H1 (cell line): ENCODE measurements around the gene ITPR1. TPM values are rescaled to one million over a fixed set of nuclear protein-coding genes. Genes with fewer than 3 reads are reported as not detected.

Experiments used
- CTCF ChIA-PET: fragments of 300-600 bp; sonication (Branson Sonifier 250); formaldehyde crosslinking; loops from one replicate; lab custom pipeline; 2021; ENCODE audit not compliant: partially characterized antibody; lab: Charles Lee
- POLR2A ChIA-PET: fragments of 300-600 bp; sonication (Branson Sonifier 250); formaldehyde crosslinking; loops from one replicate; lab custom pipeline; 2021; ENCODE audit warnings: inconsistent platforms; ENCODE audit not compliant: partially characterized antibody; lab: Charles Lee
- DNase-seq, 2 experiments: peaks; one replicate each; pipeline versions ENCODE4 v3.0.0 to v3.0.0-alpha.2; 2010 to 2022; ENCODE audit warnings: low spot score in 2 of 2, low read depth in 1 of 2, mixed read lengths in 1 of 2
- FAIRE-seq: peaks from 2 replicates; lab custom pipeline; 2011; peaks lifted over from hg19 to GRCh38; lab: Jason Lieb, UNC
- H2AFZ ChIP-seq: 2 replicates; pipeline ENCODE4 v1.8.1; 2012; ENCODE audit warnings: low read length, inconsistent platforms
- H2AK5ac ChIP-seq: 2 replicates; pipeline ENCODE4 v1.6.1; 2013; ENCODE audit warnings: low read depth, low read length
- H2BK120ac ChIP-seq: replicated peaks from 2 replicates; pipeline ENCODE3; 2013; ENCODE audit warnings: low read depth, low read length, inconsistent platforms
- H2BK12ac ChIP-seq: 2 replicates; pipeline ENCODE4 v1.6.1; 2013; ENCODE audit warnings: low read depth, low read length
- H2BK15ac ChIP-seq: 2 replicates; pipeline ENCODE4 v1.6.1; 2013; ENCODE audit warnings: low read length
- H2BK20ac ChIP-seq: 2 replicates; pipeline ENCODE4 v1.6.1; 2013; ENCODE audit warnings: low read length
- H2BK5ac ChIP-seq: 2 replicates; pipeline ENCODE4 v1.6.1; 2013; ENCODE audit warnings: low read depth, low read length
- H3K14ac ChIP-seq: 2 replicates; pipeline ENCODE4 v1.6.1; 2013; ENCODE audit warnings: inconsistent platforms; ENCODE audit not compliant: insufficient read length
- H3K18ac ChIP-seq: 2 replicates; pipeline ENCODE4 v1.6.1; 2013; ENCODE audit warnings: low read length; ENCODE audit errors: extremely low read depth
- H3K23ac ChIP-seq: 2 replicates; pipeline ENCODE4 v1.6.1; 2013; ENCODE audit warnings: inconsistent platforms; ENCODE audit not compliant: insufficient read length
- H3K23me2 ChIP-seq: 2 replicates; pipeline ENCODE4 v1.6.1; 2013; ENCODE audit warnings: low read depth, low read length
- H3K27ac ChIP-seq: 2 replicates; pipeline ENCODE4 v1.6.1; 2011; ENCODE audit warnings: low read depth, low read length, inconsistent platforms
- H3K27me3 ChIP-seq, 4 experiments: replicated peaks in 1 of 4; 1 replicate in 1 of 4; 2 replicates in 3 of 4; pipeline versions ENCODE4 v1.6.1 to v1.8.1; 2011 to 2013; ENCODE audit warnings: low read length in 3 of 4, mild to moderate bottlenecking in 3 of 4, inconsistent platforms in 2 of 4, mixed read lengths in 2 of 4, moderate library complexity in 1 of 4; ENCODE audit not compliant: control insufficient read depth in 3 of 4, insufficient read depth in 3 of 4; ENCODE audit errors: extremely low read depth in 1 of 4
- H3K36me3 ChIP-seq, 4 experiments: 2 replicates each; pipeline versions ENCODE4 v1.6.1 to v1.8.1; 2011 to 2013; ENCODE audit warnings: mild to moderate bottlenecking in 4 of 4, low read length in 3 of 4, moderate library complexity in 2 of 4, control low read depth in 1 of 4, inconsistent platforms in 1 of 4; ENCODE audit not compliant: insufficient read depth in 4 of 4, control insufficient read depth in 2 of 4
- H3K4ac ChIP-seq: replicated peaks from 2 replicates; pipeline ENCODE3; 2013; ENCODE audit warnings: low read length, low read depth, mixed read lengths, inconsistent platforms; ENCODE audit not compliant: insufficient read length
- H3K4me1 ChIP-seq, 4 experiments: replicated peaks in 1 of 4; 1 replicate in 1 of 4; 2 replicates in 3 of 4; pipeline versions ENCODE4 v1.6.1 to v1.8.1; 2011 to 2013; ENCODE audit warnings: low read length in 3 of 4, inconsistent platforms in 2 of 4, mixed read lengths in 1 of 4; ENCODE audit not compliant: insufficient read depth in 4 of 4, control insufficient read depth in 3 of 4
- H3K4me2 ChIP-seq, 2 experiments: 2 replicates each; pipeline versions ENCODE4 v1.6.1 to v1.8.1; 2011 to 2013; ENCODE audit warnings: low read depth in 2 of 2, low read length in 2 of 2, control low read depth in 1 of 2, inconsistent platforms in 1 of 2, mild to moderate bottlenecking in 1 of 2; ENCODE audit not compliant: insufficient read depth in 1 of 2
- H3K4me3 ChIP-seq, 4 experiments: fragments of 200-600, 300-600 bp in 1 of 4; sonication (generic), shearing (Covaris generic), sonication (Bioruptor Twin) in 1 of 4; 2 replicates each; pipeline versions ENCODE4 v1.5.1 to v1.8.1; 2011 to 2016; ENCODE audit warnings: low read length in 4 of 4, low read depth in 3 of 4, control low read depth in 2 of 4, inconsistent platforms in 2 of 4, mild to moderate bottlenecking in 2 of 4, mixed read lengths in 1 of 4, moderate library complexity in 1 of 4; ENCODE audit not compliant: insufficient read depth in 2 of 4; ENCODE audit errors: extremely low read depth in 1 of 4
- H3K56ac ChIP-seq: replicated peaks from 2 replicates; pipeline ENCODE3; 2013; ENCODE audit warnings: low read depth, mild to moderate bottlenecking, mixed read lengths, low read length, inconsistent platforms; ENCODE audit not compliant: insufficient read length
- H3K79me1 ChIP-seq: 2 replicates; pipeline ENCODE4 v1.6.1; 2013; ENCODE audit warnings: low read depth, low read length, control low read depth
- H3K79me2 ChIP-seq, 2 experiments: 2 replicates each; pipeline versions ENCODE4 v1.6.1 to v1.8.1; 2012 to 2013; ENCODE audit warnings: low read length in 2 of 2, mild to moderate bottlenecking in 2 of 2, inconsistent platforms in 1 of 2; ENCODE audit not compliant: insufficient read depth in 2 of 2, control insufficient read depth in 1 of 2
- H3K9ac ChIP-seq, 4 experiments: replicated peaks in 1 of 4; 1 replicate in 1 of 4; 2 replicates in 3 of 4; pipeline versions ENCODE4 v1.6.1 to v1.8.1; 2011 to 2013; ENCODE audit warnings: low read depth in 3 of 4, low read length in 3 of 4, control low read depth in 2 of 4, mild to moderate bottlenecking in 2 of 4, moderate library complexity in 2 of 4, inconsistent platforms in 1 of 4; ENCODE audit errors: extremely low read depth in 1 of 4
- H3K9me3 ChIP-seq, 2 experiments: 2 replicates each; pipeline versions ENCODE4 v1.6.1 to v1.8.1; 2012 to 2013; ENCODE audit warnings: mild to moderate bottlenecking in 2 of 2, moderate library complexity in 2 of 2, control low read depth in 1 of 2, inconsistent platforms in 1 of 2, low read depth in 1 of 2, low read length in 1 of 2, mixed read lengths in 1 of 2; ENCODE audit not compliant: insufficient read depth in 2 of 2
- H4K20me1 ChIP-seq, 2 experiments: replicated peaks in 1 of 2; 2 replicates each; pipeline versions ENCODE3 to v1.8.1; 2011 to 2013; ENCODE audit warnings: inconsistent platforms in 2 of 2, low read length in 2 of 2, mild to moderate bottlenecking in 1 of 2; ENCODE audit not compliant: insufficient read depth in 2 of 2, control insufficient read depth in 1 of 2
- H4K5ac ChIP-seq: 2 replicates; pipeline ENCODE4 v1.6.1; 2013; ENCODE audit warnings: low read length, low read depth, mixed read lengths, inconsistent platforms; ENCODE audit not compliant: insufficient read length
- H4K8ac ChIP-seq: 2 replicates; pipeline ENCODE4 v1.8.0; 2013; ENCODE audit warnings: mild to moderate bottlenecking, moderate library complexity, low read length, inconsistent platforms; ENCODE audit not compliant: insufficient read depth; ENCODE audit errors: extremely low read depth
- H4K91ac ChIP-seq: replicated peaks from 2 replicates; pipeline ENCODE3; 2013; ENCODE audit warnings: low read length, mixed read lengths, inconsistent platforms; ENCODE audit not compliant: insufficient read length
- RAD21 ChIP-seq, 2 experiments: IDR thresholded peaks in 1 of 2; conservative IDR thresholded peaks in 1 of 2; 2 replicates each; pipeline ENCODE4 v1.6.1; 2011; ENCODE audit warnings: low read depth in 2 of 2, low read length in 2 of 2, improper control_type of control experiment in 1 of 2, inconsistent platforms in 1 of 2, mild to moderate bottlenecking in 1 of 2, moderate library complexity in 1 of 2
- WGBS, 2 experiments: shearing (Covaris generic) in 1 of 2; methylation state at CpG; one replicate each; pipeline versions ENCODE4 v1.1.6 to v1.1.7; 2013 to 2015; ENCODE audit warnings: low lambda C conversion rate in 2 of 2, mixed read lengths in 2 of 2, inconsistent platforms in 1 of 2, low coverage in 1 of 2, missing lambda C conversion rate in 1 of 2; ENCODE audit not compliant: insufficient replicate concordance in 2 of 2, insufficient coverage in 1 of 2, insufficient read length in 1 of 2; ENCODE audit errors: extremely low coverage in 1 of 2, missing lambda C conversion rate in 1 of 2; 5-methylcytosine and 5-hydroxymethylcytosine counted together
- polyA plus RNA-seq, 7 experiments: library from polyadenylated mRNA; depleted of rRNA in 3 of 7; stranded (reverse) in 5 of 7; unstranded in 2 of 7; fragments of >200 nt in 5 of 7; fragments of 200-250 nt in 2 of 7; gene quantifications; 1 replicate in 5 of 7; 2 replicates in 1 of 7; 4 replicates in 1 of 7; pipeline versions ENCODE4 v1.2.1 to v1.2.3, GENCODE V29; 2011 to 2013; ENCODE audit warnings: missing spikeins in 2 of 7, mixed read lengths in 2 of 7
- total RNA-seq: library from RNA; stranded (reverse); fragmentation: NEBNext Ultra II Directional; extraction: Animal tissue kit (Norgen Biotek cat#: 25700); gene quantifications from 2 replicates; pipeline ENCODE4 v1.2.1, GENCODE V29; 2021
- TF ChIP-seq, protein P1 (sequence below), 3 experiments: IDR thresholded peaks; 1 replicate in 2 of 3; 2 replicates in 1 of 3; pipeline versions ENCODE4 v1.5.1 to v1.6.1; 2011; ENCODE audit warnings: low read length in 3 of 3, mild to moderate bottlenecking in 3 of 3, inconsistent platforms in 2 of 3, low read depth in 1 of 3, moderate library complexity in 1 of 3; ENCODE audit not compliant: insufficient read depth in 1 of 3; ENCODE audit errors: control extremely low read depth in 1 of 3

The ITPR1 gene
- total and polyA plus RNA-seq, 2 of the 8 experiments (the other 6 are each of a cell fraction or from before 2014, with no cell fraction given) = 2.5 to 16.3 TPM

DNA sequence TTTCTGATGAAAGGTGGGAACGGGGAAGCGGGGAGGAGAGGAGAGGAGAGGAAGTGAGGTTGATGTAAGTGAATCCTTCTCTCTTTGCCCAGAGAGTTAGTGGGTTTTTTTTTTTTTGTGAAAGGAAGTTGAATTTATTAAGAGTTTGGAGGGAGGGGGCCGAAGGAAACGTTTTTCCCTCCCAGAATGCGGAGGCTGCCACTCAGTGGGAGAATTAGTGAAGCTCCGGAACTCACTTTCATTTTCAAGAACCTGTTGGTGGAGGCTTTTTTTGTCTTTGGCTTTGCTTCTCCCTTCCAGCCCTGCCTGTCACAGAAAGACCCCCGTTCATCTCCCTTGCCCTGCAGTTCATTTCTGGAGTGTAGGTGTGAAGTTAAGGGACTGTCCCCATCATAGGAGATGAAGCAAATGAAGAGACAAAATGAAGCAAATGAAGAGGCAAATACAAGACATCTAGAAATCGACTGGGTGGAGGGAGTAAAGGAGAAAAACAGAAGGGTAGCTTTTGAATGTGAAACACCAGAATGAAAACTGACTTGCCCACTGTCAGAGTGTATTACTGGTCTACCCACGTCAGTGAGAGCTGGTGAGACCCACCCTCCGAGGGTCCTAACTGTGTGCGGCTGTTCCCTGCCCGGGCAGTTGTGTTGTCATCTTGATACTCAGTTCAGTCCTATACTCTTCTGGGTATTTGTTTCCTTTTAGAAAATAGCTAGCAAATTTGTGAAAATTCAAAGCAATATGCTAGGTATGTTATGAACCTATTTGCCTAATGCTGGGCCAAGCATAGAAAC, 91.5 kb downstream of the ITPR1 start:
- ChIA-PET CTCF (interaction anchor here (0.7 to 1.5 kb wide), 3 partner anchors 231 to 246 kb away, joined by 3 read pairs; no protein-coding TSS in a partner anchor), POLR2A (interaction anchor here (0.7 to 2.5 kb wide), 2 partner anchors 12 to 22 kb away, joined by 4 to 5 read pairs; no protein-coding TSS in a partner anchor)
- no peak overlapping the region for H3K18ac ChIP-seq
- peak overlapping the region; percentile 69; the same call in 1 of the 2 replicates for H2BK5ac ChIP-seq
- no peaks in the 10 kb centered on the region for H3K79me1 ChIP-seq
- H2AK5ac ChIP-seq = no peak overlapping the region
- no peak overlapping the region for H3K4ac ChIP-seq
- no peak overlapping the region for H2BK20ac ChIP-seq
- 86 to 100% methylated on average over 2 to 12 of the region's 12 CpGs for WGBS, 2 experiments
- peak in 1 of 2 experiments; percentile 11; a peak in 1 of 4 replicates for TF ChIP-seq RAD21 (IDR thresholded peaks at IDR 0.05 in 1 of 2, conservative IDR thresholded peaks at IDR 0.05 in 1 of 2; ENCODE audit: low read depth in 2 of 2, low read length in 2 of 2)
- TF ChIP-seq, protein P1, sequence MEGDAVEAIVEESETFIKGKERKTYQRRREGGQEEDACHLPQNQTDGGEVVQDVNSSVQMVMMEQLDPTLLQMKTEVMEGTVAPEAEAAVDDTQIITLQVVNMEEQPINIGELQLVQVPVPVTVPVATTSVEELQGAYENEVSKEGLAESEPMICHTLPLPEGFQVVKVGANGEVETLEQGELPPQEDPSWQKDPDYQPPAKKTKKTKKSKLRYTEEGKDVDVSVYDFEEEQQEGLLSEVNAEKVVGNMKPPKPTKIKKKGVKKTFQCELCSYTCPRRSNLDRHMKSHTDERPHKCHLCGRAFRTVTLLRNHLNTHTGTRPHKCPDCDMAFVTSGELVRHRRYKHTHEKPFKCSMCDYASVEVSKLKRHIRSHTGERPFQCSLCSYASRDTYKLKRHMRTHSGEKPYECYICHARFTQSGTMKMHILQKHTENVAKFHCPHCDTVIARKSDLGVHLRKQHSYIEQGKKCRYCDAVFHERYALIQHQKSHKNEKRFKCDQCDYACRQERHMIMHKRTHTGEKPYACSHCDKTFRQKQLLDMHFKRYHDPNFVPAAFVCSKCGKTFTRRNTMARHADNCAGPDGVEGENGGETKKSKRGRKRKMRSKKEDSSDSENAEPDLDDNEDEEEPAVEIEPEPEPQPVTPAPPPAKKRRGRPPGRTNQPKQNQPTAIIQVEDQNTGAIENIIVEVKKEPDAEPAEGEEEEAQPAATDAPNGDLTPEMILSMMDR (IDR thresholded peaks at IDR 0.05; ENCODE audit: control extremely low read depth in 1 of 3, insufficient read depth in 1 of 3, low read depth in 1 of 3, low read length in 3 of 3) = no peak
- no peak overlapping the region for H4K5ac ChIP-seq
- no peaks in the 10 kb centered on the region for H4K20me1 ChIP-seq
- no peak for FAIRE-seq
- H3K56ac ChIP-seq = no peak overlapping the region
- H3K14ac ChIP-seq = no peak overlapping the region
- H3K4me1 ChIP-seq = peaks cover 0 to 5% (median 2%) of the 10 kb centered on the region in 4 experiments; a peak in 4 of 7 replicates
- H3K27me3 ChIP-seq = no peaks in the 10 kb centered on the region
- no peak overlapping the region for H3K4me2 ChIP-seq
- no peak overlapping the region for H3K4me3 ChIP-seq
- DNase-seq = no peak
- no peak overlapping the region for H2BK12ac ChIP-seq
- no peaks in the 10 kb centered on the region; a peak in 1 of 8 replicates for H3K36me3 ChIP-seq
- no peak overlapping the region for H3K23ac ChIP-seq
- no peak overlapping the region for H2BK15ac ChIP-seq
- no peaks in the 10 kb centered on the region for H3K23me2 ChIP-seq
- no peak overlapping the region for H3K27ac ChIP-seq
- no peak overlapping the region for H4K8ac ChIP-seq
- H3K9ac ChIP-seq = no peak overlapping the region; a peak in 2 of 7 replicates
- H3K79me2 ChIP-seq = no peaks in the 10 kb centered on the region
- H4K91ac ChIP-seq = no peak overlapping the region
- H2AFZ ChIP-seq = no peak overlapping the region
- no peaks in the 10 kb centered on the region for H3K9me3 ChIP-seq
- H2BK120ac ChIP-seq = no peak overlapping the region
